Frontal cortex (tissue), 4 donors: ENCODE data around the gene STMP1. TPM values are rescaled to one million over a fixed set of nuclear protein-coding genes. Genes with fewer than 3 reads are reported as not detected.
"Not testable (repeated sequence)": the region's sequence is repeated elsewhere in the genome, so short reads cannot be mapped to it uniquely, and the experiment has no call there.

Source experiments
- DNase-seq, 2 donors: peaks; one replicate each; pipeline ENCODE4 v3.0.0; 2012; ENCODE audit warnings: low spot score in 2 of 2
- FAIRE-seq: peaks from 2 replicates; lab custom pipeline; 2012; peaks lifted over from hg19 to GRCh38; lab: Jason Lieb, UNC
- total RNA-seq: library from RNA; depleted of rRNA; stranded (reverse); fragments of >200 nt; gene quantifications from one replicate; pipeline ENCODE4 v1.2.3, GENCODE V29; 2014
- donor health status: control.
- donor health status: control.
- donor health status: control.

The STMP1 gene
- total RNA-seq, 1 donor from 2014 or later, result 19.2 TPM

GRCh38 chr7:135687466-135687865 is 25.2 kb downstream of the STMP1 start:
- FAIRE-seq (no peak), DNase-seq (no peak)

DNA sequence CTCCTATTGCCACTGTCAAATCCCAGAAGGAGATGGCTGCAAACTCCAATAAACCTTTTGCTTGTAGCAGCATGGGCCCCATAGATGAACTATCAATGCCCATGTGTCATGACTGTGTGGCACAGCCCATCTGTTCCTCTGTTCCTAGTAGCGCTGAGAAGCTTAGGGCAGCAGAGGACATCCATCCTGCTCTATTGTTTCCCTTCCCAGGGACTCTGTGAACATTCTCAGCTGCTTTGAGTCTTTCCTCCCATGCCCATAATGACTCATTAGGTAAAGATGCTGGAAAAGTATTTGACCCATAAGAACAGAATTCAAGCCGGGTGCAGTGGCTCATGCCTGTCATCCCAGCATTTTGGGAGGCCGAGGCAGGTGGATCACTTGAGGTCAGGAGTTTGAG is 28.3 kb downstream of the STMP1 start:
- FAIRE-seq (no peak), DNase-seq (no peak)

DNA sequence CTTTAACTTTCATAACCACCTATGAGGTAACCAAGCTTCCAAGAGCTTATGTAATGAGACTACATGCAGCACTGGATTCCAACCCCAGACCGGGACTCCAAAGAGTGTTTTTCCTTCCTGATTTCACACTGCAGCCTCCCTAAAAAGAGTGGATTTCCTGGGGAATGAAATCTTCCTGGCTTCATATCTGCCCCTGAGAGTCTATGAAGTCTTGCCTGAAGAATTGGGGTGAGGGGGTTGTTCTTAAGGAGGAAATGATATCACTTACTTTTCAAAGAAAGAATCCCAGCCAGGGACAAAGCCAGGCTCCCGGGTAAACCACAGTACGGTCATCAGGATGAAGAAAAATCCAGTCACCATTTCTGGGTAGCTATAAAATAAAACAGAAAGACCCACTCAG is 29.7 kb downstream of the STMP1 start:
- no peak for DNase-seq
- FAIRE-seq, result no peak

- not testable (repeated sequence) for FAIRE-seq, DNase-seq
These were observed 30.3 kb downstream of the STMP1 start for GRCh38 chr7:135692606-135693005.

GRCh38 chr7:135693558-135693957 is 31.2 kb downstream of the STMP1 start:
- no peak for FAIRE-seq
- DNase-seq, result no peak

- FAIRE-seq, result no peak
- DNase-seq, result no peak
These were observed 35.1 kb downstream of the STMP1 start for GRCh38 chr7:135697276-135698049.

- FAIRE-seq, result no peak
- DNase-seq, result no peak
These were observed 41.8 kb downstream of the STMP1 start for GRCh38 chr7:135704074-135704473.

- FAIRE-seq (no peak), DNase-seq (no peak)
These were observed 42.4 kb downstream of the STMP1 start for GRCh38 chr7:135704698-135705097.

GRCh38 chr7:135706038-135706742 is 43.9 kb downstream of the STMP1 start:
- FAIRE-seq, result no peak

DNA sequence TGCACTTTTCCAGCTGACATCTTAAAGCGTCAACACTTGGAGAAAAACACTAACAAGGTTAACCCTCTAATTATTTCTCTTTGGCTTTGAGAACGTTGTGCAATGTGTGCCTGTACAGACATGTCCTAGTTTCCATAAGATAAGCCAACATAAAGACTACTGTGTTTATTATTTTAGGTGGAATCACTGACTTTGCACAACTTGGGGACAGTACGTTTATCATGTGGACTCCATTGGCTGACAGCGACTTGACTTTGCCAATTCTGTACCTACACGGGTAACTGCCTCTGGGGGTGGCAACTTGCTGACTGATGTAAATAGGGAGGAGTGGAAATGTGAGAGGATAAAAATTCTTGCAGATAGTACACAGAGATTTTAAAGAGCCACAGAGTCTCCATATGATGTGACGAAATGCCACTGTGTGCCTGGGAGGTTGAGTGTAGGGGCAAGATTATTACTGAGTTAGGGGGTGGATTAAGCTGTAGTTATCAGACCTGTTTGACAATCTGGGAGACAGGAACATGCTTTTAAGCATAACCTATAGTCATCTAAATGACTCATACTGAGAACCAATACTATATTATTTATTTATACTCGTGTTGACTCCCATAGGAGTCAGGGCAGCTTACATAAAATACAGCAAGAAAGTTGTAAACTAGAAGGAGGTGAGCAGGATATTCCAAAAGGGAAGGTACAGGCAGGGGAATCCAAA is 44.7 kb downstream of the STMP1 start:
- FAIRE-seq (no peak), DNase-seq (no peak)

More at GRCh38 chr7:135706038-135706742, 43.9 kb downstream of the STMP1 start:
- no peak for DNase-seq

GRCh38 chr7:135707570-135707966 is 45.3 kb downstream of the STMP1 start:
- no peak for FAIRE-seq
- DNase-seq, result no peak

DNA sequence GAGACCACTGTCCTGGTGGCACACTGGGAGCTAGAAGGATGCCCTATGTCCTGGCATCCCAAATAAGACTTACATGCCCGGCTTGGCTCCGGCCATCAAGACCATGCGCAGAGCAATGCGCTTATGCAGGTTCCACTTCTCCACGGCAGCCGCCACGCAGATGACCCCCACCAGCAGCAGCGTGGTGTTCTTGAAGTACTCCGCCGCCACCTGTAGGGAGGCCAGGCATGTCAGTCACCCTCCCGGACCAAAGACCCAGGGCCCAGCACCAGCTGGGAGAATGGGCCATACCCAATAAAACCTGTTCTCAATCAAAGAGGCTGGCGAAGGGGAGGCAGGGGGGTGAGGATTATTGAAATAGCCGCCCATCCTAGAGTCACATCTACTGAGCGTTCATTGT is 45.7 kb downstream of the STMP1 start:
- DNase-seq, result no peak
- FAIRE-seq, result no peak

DNA sequence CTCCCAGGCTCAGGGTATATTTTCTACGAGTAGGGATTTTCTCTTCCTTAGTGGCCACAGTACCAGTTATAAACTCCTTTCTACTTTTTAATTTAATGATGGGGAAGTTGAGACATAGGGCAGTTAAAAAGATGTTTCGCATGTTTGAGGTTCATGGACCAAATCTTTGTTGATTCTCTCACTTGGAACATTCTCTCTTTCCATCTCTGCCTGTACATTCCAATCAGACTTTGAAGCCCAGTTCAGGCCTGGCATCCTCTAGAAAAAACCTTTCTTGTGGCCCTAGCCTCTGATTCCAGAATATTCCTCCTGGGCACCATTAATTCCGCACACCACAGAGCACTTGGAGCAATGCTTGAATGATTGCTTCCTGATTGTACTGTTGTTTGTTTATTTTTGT is 47.2 kb downstream of the STMP1 start:
- no peak for FAIRE-seq

DNA sequence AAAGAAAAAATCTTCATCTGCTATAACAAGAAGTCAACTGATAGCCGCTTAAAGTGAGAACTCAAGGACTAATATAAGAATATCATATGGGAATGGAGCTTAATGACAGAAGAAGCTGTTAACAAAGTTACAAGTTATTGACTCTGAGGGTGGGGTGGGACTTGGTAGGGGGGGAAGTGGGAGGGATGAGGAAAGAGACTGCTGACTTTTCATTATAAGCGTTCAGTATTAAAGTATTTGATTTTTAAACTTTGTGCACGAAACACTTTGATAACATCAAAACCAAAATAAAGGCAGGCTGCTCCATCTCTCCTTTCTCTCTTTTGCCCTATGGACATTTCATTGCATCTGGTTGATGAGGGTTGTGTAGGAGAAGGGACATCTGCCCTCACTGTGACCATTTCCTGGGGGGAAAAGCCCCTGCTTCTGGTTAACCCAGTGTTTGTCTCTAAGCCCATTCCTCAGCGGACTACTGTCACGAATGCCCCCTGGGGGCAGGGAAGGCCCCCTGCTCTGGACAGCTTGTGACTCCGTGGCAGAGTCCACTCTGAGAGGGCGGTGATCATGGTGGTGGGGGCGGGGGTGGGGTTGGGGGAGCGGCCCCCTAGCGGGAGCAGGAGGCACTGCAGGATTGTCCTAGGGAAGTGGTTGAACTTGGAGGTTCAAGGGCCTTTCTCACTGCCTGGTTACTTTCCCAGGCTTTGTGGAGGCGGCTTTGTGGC is 48.3 kb downstream of the STMP1 start:
- FAIRE-seq, result no peak
- no peak for DNase-seq

More for the DNA sequence above, 47.2 kb downstream of the STMP1 start:
- no peak for DNase-seq

DNA sequence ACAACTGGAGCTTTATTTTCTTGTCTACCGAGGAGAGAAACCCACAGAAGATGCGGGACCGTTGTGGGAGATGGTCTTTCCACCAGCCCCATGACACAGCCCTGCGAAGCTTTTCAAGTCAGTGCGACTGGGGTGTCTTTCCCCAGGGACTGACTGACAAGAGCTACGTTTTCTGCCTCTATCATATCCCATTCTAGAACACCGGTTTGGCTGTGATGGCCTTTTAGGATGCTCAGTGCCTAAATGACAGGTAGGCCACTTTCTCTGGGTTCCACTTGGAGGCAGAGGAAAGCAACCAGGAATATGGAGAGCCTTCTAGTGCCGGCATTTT is 48.8 kb downstream of the STMP1 start:
- FAIRE-seq, result no peak
- no peak for DNase-seq

- DNase-seq (no peak), FAIRE-seq (no peak)
These were observed 50.0 kb downstream of the STMP1 start for GRCh38 chr7:135712182-135712782.

DNA sequence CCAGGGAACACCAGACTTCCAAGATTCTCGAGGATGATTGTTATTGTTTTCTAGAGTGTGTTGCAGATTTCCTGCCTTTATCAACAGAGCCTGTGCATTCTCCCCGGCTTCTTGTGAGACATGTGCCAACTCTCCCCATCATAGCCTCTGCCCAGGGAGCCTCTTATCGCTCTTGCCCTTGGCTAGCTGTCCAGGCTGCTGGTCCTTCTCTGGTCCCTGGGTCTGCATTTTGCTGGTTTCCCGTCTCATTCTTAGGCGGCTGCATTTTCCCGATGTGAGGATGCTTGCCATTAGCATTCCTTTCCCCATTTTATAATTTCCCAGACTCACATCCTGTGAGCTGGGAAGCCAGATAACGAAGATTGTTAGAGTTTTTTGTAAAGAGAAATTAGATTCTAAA is 50.5 kb downstream of the STMP1 start:
- no peak for FAIRE-seq
- DNase-seq, result no peak

DNA sequence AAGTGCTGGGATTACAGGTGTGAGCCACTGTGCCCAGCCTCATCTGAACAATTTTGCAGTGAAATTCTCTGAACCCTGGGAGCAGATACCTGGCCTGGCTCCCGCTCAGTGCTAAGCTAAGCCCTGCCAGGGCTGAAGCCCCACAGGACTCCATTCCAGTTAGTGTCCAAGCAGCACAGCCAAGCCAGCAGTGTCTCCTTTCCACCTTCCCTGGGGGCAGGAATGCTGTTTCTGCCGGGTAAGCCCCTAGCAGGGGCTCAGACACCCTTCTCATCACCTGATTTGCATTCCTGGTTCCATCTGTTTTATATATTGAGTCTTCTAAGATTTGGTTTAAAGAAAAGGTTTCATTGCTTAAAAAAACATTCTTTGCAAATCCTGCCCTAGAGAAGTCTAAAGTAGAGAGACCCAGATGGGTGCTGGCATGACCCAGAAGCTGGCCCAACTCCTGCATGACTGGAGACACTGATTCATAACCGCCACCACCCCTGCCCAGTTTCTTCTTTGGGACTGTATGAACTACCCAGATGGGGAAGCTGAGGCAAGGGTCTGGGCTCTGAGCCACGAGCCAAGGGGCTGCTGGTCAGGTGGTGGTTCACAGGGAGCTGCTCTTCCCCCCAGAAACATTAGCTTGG is 51.6 kb downstream of the STMP1 start:
- no peak for DNase-seq
- no peak for FAIRE-seq

GRCh38 chr7:135714534-135715009 is 52.3 kb downstream of the STMP1 start:
- FAIRE-seq (no peak), DNase-seq (no peak)
